Stomach (tissue), 4 donors: ENCODE measurements around the gene ZNF232.

ENCODE experiments used
- POLR2A ChIP-seq, 4 donors: fragments of 450-650 bp; IDR thresholded peaks; one replicate each; pipeline ENCODE4 v1.6.1; 2016; ENCODE audit warnings: antibody characterized with exemption in 4 of 4, control low read depth in 2 of 4, mild to moderate bottlenecking in 1 of 4, moderate library complexity in 1 of 4
- POLR2AphosphoS5 ChIP-seq, 3 donors: sonication (generic); formaldehyde crosslinking; IDR thresholded peaks; one replicate each; pipeline ENCODE4 v1.6.1; 2016; ENCODE audit warnings: antibody characterized with exemption in 3 of 3
- TF ChIP-seq, protein P1 (sequence below), 7 experiments: fragments of 450-650 bp in 4 of 7; fragments of 200-600 bp in 3 of 7; sonication (generic) in 3 of 7; IDR thresholded peaks; one replicate each; pipeline ENCODE4 v1.5.1; 2016 to 2019; ENCODE audit warnings: antibody characterized with exemption in 7 of 7, control low read depth in 2 of 7, mild to moderate bottlenecking in 1 of 7

DNA sequence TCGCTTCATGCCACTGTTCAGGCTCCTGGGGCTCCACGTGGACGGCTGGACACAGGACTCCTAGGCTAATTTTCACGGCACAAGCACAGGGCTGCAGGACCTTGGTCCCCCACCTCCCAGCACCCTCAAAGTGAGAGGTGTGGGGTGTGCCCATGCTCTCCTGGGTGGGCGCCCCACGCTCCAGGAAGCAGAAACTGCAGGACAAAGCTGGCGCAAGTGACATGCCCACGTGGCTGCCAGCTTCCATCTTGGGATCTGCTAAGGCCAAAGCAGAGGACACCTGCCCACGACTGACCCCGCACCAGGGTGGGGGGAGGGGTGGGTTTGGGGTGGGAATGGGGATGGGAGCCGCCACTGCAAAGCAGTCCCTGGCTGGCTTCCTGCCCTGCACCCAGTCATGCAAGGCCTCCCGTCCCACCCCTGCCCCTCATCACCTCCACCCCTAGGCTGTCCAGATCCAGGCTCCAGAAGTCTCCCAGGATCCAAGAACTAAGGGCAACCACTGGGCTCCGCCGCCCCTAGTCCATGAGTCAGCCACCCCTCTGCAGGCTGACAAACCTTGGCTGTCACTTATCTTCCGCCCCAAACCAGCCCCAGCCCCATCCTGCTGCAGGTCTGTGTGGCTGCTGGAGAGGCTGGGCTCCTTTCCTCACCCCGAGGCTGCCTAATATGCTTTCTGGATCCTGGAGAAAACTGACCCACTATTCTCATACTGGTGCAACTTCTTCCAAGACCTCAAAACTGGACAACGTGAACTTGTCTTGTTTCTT lies 15.2 kb upstream of the ZNF232 start:
- no peak for TF ChIP-seq POLR2A (IDR thresholded peaks at IDR 0.05)
- TF ChIP-seq, protein P1, sequence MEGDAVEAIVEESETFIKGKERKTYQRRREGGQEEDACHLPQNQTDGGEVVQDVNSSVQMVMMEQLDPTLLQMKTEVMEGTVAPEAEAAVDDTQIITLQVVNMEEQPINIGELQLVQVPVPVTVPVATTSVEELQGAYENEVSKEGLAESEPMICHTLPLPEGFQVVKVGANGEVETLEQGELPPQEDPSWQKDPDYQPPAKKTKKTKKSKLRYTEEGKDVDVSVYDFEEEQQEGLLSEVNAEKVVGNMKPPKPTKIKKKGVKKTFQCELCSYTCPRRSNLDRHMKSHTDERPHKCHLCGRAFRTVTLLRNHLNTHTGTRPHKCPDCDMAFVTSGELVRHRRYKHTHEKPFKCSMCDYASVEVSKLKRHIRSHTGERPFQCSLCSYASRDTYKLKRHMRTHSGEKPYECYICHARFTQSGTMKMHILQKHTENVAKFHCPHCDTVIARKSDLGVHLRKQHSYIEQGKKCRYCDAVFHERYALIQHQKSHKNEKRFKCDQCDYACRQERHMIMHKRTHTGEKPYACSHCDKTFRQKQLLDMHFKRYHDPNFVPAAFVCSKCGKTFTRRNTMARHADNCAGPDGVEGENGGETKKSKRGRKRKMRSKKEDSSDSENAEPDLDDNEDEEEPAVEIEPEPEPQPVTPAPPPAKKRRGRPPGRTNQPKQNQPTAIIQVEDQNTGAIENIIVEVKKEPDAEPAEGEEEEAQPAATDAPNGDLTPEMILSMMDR (IDR thresholded peaks at IDR 0.05), result no peak
- TF ChIP-seq POLR2AphosphoS5 (IDR thresholded peaks at IDR 0.05), result no peak
